CD4-positive, alpha-beta T cell treated with Interleukin-15 for 4 hours (primary cell): ENCODE measurements around the gene TMEM238.

Experiments used
- DNase-seq: peaks from one replicate; pipeline ENCODE4 v3.0.0-alpha.2; 2020; ENCODE audit warnings: low spot score

The TMEM238 gene

DNA sequence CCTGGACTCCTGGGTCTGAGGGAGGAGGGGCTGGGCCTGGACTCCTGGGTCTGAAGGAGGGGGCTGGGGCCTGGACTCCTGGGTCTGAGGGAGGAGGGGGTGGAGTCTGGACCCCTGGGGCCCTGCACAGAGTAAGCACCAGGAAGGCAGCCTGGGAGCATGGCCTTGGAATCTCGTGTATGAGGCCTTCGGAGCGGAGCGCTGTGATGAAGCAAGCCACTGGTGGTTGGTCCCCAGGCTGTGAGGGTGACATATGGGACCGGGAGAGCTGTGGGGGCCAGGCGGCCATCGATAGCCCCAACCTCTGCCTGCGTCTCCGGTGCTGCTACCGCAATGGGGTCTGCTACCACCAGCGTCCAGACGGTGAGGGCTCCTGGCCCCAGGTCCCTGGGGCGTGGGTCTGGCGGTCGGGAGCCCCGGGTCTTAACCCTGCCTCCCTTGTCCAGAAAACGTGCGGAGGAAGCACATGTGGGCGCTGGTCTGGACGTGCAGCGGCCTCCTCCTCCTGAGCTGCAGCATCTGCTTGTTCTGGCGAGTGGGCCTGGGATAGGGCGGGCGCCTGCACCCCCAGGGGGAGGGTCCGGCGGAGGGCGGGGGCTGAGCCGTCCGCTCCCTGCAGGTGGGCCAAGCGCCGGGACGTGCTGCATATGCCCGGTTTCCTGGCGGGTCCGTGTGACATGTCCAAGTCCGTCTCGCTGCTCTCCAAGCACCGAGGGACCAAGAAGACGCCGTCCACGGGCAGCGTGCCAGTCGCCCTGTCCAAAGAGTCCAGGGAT, 6.5 kb downstream of the TMEM238 start:
- DNase-seq = no peak

DNA sequence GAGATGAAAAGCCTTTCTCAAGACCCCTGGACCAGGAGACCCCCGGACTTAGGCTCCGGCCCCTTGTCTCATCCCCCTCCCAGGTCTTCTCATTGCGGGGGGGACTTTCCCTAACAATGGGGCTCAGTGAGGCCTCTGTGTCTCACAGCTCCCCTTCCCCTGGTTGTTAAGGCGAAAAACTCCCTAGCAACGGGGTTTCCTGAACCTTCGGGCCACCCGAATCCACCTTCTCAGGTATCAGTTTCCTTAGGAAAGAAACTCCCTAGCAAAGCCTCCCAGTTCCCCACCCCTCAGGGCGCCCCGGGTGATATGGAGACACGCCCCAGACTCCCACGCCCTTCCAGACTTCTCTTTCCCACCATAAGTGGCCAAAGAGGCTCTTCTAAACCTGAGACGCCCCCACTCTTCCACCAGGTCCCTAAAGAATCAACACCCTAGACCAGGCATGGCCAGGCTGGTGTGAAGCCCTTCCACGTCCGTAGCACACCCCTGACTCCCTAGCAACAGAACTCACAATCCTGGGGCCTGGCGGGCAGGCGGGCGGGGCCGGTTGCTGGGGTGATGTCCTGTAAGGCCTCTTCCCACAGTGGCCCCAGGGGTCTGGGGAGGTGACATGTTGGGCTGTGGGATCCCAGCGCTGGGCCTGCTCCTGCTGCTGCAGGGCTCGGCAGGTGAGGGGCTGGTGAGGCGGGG, 7.7 kb downstream of the TMEM238 start, which contains the start of gene TMEM190:
TSS of gene TMEM190 (plus strand) at position 586 of the 693 bp plus-strand sequence. CDS start at position 614, 28 bp downstream.
- DNase-seq = no peak

DNA sequence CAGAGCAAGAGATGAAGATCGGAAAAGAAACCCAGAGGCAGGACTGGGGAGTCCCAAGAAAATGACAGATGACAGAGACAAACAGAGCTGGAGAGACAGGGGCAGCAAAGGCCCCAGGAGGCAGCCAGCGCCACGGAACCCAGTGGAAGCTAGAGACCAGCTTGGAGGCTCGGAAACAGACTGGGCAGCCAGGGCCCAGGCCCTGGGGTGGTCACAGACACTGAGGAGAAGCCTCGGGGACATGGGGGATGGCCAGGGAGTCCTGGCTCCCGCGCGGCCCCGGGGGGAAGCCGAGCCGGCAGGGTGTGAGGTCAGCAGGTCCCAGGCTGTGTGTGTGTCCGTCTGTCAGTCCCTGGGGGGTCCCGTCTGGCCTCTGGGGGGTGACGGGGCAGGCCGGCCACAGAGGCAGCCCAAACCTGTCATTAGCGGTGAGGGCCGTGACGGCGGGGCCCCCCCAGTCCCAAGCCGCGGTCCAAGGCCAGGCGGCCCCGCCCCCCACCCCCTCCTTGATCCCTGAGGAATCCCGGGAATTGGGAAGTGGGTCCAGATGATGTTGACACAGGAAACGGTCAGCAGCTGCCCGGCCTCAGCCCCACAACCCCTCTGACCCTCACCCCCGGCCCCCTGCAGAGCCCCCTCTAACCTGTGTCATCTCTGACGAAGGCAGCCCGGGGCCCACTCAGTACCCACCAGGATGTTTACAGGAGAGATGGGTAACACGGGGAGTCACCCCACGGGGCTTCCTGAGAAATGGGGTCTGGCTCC, 9.9 kb downstream of the TMEM238 start:
- no peak for DNase-seq

DNA sequence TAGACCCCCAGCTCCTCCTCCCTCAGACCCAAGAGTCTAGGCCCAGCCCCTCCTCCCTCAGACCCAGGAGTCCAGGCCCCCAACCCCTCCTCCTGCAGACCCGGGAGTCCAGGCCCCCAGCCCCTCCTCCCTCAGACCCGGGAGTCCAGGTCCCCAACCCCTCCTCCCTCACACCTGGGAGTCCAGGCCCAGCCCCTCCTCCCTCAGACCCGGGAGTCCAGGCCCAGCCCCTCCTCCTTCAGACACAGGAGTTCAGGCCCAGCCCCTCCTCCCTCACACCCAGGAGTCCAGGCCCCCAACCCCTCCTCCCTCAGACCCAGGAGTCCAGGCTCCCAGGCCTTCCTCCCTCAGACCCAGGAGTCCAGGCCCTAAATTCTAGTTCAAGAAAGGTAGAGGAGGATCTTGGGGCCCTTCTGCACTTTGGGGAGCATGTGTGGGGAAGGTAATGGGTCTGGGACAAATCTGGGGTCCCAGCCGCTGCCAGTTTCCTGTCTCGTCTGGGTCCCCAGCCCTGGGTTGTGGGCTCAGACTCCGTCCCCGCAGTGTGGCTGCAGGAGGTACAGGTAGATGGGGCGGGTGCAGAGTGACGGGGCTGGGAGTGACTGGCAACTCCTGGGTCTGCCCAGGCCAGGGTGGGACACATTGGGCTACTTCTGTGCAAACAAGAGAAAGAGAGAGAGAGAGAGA, 10.6 kb downstream of the TMEM238 start:
- no peak for DNase-seq

DNA sequence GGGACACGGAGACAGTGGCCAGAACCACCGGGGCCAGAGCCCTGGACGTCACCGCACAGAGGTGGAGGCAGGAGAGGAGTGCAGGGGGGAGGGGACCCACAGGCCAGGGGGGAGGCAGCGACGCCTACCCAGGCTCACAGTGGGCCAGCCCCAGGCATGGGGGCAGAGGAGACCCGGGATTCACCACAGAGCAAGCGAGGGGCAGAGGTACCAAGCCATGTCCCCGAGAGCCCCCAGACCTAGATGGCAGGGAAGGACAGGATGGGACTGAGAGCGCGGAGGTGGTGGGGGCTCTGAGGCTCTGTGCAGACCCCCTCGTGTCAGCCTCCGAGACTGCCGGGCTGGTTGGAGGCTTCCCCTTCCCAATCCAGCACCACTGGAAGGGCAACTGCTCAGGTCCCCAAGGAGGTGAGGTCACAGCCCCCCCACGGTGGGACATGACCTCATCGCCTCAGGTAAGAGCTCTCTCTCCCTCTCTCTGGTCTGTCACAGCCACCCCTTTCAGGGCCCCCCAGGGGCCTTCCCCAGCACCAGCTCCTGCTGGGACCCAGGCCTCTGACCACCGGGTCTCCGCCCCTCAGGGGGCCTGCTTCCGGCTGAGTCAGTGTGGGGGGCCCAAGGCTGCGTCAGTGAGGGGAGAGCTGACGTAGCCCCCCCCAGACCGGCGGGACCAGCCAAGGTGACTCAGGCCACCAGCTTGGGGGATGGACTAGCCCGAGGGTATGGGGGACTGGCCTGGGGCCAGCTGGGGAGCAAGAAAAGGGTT, 11.6 kb downstream of the TMEM238 start:
- DNase-seq = no peak

DNA sequence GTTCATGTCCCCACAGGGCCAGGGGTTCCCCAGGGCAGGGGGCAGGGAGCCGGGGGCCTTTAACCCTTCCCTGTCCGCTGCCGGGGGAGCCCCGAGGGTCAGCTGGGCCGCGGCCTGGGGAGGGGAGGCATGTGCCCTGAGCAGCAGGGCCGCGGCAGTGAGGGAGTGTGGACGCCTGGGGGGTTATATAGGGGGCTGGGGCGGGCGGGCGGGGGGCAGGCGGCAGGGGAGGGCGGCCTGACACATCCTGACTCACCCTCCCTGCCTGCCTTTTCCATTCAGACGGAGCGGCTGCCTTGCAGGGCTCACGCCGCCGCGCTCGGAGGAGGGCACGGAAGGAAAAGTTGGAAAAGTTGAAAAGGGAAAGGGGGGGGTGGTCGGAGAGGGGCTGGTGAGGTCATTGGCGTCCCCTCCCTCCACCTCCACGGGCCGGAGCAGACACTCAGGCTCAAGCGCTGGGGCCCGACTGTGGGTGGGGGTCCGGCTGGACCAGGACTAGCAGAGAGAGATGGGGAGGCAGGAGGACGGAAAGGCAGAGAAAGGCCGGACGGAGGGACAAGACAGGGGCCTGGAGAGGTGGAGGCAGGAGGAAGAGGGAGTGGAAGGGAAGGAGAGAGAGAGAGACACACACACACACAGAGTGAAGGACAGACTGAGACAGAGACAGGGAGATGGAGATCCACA, 13.6 kb downstream of the TMEM238 start, which contains the start of gene IL11:
TSS of gene IL11 (minus strand) at position 159 of the 684 bp plus-strand sequence. CDS start at position 6, 153 bp downstream.
- DNase-seq = no peak

DNA sequence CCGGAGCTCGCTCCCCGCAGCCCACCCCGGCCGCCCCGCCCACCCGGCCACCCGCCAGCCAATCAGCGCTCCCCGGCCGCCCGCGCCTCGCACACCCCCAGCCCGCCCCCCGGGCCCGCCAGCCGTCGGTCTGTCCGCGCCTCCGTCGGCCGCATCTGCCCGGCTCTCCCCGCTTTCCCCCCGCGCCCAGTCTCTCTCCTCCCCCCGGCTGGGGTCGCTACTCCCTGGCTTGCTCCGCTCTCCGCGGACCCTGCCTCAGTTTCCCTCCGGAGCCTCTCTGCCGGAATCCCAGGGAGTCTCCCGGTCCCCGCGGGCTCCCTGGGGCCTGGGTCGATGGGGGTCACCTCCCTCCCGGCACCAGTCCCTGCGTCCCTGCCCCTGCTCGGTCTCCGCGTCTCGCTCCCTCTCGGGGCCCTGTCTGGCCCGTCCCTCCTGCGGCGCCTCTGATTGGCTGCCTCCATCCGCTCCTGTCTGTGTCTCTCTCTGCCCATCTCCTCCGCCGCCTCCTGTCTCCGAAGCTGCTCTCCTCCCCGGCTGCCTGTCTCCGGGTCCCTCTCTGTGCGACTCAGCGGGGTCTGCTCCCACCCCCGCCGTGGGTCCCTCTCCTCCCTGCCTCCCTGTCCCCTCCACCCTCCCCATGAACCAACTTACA, 14.3 kb downstream of the TMEM238 start:
- no peak for DNase-seq

DNA sequence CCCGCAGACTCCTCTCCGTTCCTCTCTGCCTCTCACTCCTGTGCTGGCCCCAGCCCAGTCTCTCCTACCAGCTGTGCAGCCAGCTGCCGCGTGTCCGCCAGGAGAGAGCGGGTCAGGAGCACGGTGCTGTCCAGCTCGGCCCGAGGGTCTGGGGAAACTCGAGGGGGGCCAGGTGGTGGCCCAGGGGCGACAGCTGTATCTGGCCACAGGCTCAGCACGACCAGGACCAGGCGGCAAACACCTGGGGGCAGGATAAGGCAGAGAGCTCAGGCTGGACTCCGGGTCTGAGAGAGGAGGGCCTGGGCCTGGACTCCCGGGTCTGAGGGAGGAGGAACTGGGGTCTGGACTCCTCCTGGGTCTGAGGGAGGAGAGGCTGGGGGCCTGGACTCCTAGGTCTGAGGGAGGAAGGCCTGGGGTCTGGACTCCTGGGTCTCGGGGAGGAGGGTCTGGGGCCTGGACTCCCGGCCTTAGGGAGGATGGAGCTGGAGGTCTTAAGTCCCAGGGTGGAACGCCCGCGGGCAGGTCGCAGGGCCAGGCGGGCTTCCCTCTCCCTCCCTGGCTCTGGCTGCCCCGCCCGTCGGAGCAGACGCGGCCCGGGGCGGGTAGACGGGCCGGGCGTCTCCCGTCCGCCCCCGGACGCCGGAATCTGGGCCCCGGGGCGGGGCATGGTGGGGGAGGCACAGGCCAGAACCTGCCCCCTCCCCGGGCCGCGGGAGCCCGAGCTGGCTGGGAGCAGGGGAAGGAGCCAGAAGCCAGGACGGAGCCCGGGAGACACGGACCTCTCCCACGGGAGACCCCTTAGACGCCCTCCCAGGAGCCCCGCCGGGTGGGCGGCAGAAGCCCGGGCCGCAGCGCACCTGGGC, 15.2 kb downstream of the TMEM238 start:
- DNase-seq = no peak

DNA sequence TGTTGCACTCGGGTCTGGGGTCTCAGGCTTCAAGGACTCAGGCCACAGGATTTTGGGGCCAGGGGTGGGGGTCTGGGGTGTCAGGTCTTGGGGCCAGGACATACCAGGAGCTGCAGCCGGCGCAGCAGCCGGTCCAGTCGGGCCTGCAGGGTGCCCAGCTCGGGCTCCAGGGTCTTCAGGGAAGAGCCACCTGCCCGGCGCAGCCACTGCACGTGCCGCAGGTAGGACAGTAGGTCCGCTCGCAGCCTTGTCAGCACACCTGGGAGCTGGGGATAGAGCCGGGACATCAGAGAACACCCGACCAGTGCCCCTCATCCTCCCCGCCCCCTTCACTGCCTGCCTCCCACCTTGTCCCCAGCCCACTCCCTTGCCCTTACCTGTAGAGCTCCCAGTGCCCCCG, 16.0 kb downstream of the TMEM238 start:
- DNase-seq = no peak

DNA sequence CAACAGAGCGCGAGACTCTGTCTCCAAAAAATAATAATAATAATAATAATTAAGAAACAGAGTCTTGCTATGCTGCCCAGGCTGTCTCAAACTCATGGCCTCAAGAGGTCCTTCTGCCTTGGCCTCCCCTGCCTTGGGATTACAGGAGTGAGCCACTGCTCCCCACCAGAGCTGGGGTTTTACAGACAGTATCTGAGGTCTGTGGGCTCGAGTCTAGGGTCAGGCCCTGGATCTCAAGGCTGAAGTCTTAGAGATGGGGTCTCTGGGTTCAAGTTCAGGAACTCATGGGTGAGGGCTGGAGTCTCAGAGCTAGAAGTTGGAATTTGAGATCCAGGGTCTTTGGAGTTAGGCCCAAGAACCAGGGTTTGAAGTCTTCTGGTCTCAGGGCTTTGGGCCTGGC, 17.3 kb downstream of the TMEM238 start:
- no peak for DNase-seq

DNA sequence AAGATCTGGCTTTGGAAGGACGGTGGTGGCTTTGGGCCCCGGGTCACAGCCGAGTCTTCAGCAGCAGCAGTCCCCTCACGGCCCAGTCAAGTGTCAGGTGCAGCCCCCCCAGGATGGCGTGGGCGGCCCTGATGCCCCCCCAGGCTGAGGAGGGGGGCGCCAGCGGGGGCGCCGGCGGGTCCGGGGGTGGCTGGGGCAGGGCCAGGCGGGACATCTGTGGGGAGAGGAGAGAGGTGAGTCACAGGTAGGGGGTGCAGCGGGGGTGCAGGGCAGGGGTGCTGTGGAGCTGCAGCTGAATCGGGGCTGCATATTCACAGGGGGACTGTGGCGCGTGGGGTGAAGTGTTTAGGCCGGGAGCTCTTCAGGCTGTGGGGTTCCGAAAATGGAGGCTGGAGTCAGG, 18.1 kb downstream of the TMEM238 start:
- DNase-seq = no peak

DNA sequence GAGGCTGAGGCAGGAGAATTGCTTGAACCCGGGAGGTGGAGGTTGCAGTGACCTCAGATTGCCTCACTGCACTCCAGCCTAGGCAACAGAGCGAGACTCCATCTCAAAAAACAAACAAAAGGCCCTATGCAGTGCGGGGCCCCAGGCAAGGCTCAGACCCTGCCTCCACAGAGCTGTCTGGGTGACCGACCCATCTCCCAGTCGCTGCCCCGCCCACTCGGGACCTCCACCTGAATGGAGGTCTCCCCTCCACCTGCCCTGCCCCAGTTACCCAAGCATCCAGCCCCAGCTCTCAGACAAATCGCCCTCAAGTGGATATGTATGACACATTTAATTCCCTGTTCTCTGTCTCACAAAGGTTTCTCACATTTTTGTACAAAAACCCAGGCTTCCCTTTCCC, 18.8 kb downstream of the TMEM238 start:
- DNase-seq = no peak

DNA sequence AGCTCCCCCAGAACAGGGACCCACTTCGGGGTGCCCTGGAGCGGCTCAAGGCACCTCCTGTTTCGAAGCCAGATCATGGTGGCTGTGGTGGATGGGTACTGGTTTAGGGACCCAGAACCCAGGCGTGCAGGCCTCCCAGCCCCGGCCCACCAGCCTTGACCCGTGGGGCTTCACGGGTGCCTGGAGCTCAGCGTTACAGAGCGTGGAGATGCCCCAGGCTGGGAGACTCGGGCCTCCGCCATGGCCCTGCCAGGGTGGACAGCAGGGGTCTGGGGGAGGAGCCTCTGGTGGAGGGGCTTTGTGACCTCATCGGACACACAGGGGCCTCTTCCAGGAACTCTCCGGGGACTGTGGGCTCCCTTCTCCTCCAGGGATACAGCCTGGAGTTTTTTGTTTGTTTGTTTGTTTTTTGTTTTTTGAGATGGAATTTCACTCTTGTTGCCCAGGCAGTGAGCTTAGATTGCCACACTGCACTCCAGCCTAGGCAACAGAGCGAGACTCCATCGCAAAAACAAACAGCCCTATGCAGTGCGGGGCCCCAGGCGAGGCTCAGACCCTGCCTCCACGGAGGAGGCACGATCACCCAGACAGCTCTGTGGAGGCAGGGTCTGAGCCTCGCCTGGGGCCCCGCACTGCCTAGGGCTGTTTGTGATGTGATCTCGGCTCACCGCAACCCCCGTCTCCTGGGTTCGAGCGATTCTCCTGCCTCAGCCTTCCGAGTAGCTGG, 20.9 kb downstream of the TMEM238 start, which contains the start of gene GARIN5B:
TSS of gene GARIN5B (minus strand) at position 271 of the 727 bp plus-strand sequence. CDS start at position 77, 194 bp downstream.
- no peak for DNase-seq

DNA sequence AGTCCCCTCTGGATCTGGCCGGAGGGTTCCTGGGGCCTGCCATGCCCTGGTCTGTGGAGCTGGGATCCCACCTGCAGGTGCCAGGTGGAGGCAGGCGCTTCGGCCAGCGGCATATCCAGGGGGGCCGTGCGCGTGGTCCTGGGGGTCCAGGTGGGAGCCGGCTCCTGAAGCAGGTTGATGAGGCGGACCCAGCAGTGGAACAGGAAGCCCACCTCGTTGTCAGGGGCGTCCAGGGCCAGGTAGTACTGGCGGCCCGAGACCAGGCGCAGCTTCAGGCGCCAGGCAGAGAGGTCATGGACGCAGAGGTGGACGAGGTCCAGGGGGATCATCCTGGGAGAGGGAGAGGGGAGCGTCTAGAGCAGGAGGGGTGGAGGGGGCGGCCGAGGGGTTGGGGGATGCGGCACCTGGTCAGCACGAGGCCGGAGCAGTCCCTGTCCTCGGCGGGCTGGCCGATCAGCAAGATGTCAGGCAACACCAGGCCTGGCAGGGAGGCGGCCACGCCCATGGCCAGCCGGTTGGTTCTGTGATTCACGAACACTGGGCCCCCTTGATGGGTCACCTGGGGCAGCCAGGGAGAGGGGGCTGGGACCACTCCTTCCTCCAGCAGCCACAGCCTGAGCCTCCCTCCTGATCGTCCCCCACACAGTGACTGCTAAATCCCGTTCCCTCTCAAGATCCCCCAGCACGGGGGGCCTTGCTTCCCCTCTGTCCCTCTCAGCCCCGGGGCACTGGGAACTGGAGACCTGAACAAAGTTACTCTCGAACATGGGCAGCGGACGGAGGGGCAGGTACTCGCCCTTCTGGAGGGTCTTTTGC, 21.7 kb downstream of the TMEM238 start:
- no peak for DNase-seq

DNA sequence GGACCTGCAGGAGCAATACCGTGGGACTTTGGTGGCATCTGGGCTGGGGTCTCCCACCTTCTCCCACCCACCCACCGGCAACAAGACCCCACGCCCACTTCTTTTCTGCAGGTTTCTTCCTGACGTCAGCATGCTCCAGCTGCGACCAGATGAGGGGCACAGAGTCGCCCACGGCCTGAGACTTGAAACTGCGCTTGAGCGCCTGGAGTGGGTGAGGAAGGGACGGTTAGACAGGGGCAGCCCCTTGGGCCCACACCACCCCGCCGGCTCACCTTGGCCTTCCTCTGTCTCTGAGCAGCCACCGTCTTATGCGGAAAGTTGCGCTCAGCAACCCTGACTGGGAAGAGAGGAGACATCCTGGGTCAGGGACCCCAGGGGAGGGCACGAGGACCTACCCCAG, 23.2 kb downstream of the TMEM238 start:
- DNase-seq = no peak

DNA sequence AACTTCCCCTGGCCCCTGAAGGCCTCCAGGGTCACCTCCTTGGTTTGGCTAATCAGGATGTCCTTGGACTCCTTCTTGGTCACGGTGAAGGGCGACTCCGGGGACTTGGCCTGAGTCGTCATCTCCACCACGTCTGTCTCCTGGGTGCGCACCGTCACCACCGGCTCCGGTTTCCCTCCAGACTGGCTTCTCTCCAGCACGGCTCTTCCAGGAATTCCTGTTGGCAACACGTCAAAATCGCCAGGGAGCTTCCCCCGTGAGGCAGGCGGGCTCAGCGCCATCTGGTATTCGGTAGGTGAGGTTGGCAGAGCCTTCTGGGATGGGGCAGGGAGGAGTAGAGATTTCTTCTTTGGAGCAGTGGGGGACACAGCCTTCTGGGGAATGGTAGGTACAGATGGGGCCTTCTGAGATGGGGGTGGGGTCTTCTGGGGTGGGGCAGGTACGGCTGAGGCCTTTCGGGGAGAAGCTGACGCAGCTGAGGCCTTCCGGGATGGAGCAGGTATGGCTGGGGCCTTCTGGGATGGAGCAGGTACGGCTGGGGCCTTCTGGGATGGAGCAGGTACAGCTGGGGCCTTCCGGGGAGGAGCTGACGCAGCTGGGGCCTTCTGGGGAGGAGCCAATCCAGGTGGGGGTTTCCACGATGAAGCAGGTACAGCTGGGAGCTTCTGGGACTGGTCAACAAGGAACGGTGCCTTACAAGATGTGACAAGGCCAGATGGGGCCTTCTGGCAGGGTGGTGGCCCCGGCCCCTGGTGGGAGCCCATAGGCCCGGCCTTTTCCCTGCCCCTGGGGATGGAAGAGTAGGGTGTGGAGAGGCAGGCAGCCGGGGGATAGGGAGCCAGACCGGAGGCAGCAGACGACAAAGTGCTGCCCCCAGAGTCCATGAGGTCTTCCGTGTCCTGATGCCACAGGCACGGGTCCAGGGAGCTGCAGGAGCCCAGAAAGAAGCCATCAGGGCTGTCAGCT, 24.9 kb downstream of the TMEM238 start:
- DNase-seq = no peak
